HG02840 (cell line): Measurements from ENCODE around the gene IFT88.
A peak's percentile ranks its signal among the peaks of the same experiment; 100 is the strongest.

Experiments used
- ATAC-seq: cut with Tn5 transposase; IDR thresholded peaks from one replicate; pipeline ENCODE4 v1.9.1; 2021; ENCODE audit warnings: mild to moderate bottlenecking, moderate library complexity, moderate number of reproducible peaks; ENCODE audit not compliant: unreplicated experiment, low FRiP score

Gene IFT88

GRCh38 chr13:20565115-20565736 is 1.7 kb upstream of the IFT88 start:
- no peak for ATAC-seq

GRCh38 chr13:20566468-20566897 is 474 bp upstream of the IFT88 start:
- peak; percentile 35 for ATAC-seq

GRCh38 chr13:20567881-20568528 is 1.0 kb downstream of the IFT88 start:
- ATAC-seq: no peak

- no peak for ATAC-seq
These were observed 3.6 kb downstream of the IFT88 start for GRCh38 chr13:20570517-20570916.

- ATAC-seq: no peak
These were observed 4.7 kb downstream of the IFT88 start for GRCh38 chr13:20571676-20572075.

GRCh38 chr13:20573186-20573585 is 6.2 kb downstream of the IFT88 start:
- no peak for ATAC-seq

GRCh38 chr13:20573636-20574035 is 6.7 kb downstream of the IFT88 start:
- no peak for ATAC-seq

GRCh38 chr13:20579191-20579590 is 12.2 kb downstream of the IFT88 start:
- no peak for ATAC-seq

- no peak for ATAC-seq
These were observed 13.3 kb downstream of the IFT88 start for GRCh38 chr13:20580257-20580656.

- ATAC-seq: no peak
These were observed 15.1 kb downstream of the IFT88 start for GRCh38 chr13:20582026-20582425.

GRCh38 chr13:20583803-20584293 is 16.9 kb downstream of the IFT88 start:
- ATAC-seq: no peak

- no peak for ATAC-seq
These were observed 18.4 kb downstream of the IFT88 start for GRCh38 chr13:20585371-20585770.

GRCh38 chr13:20588529-20589110 is 21.7 kb downstream of the IFT88 start:
- ATAC-seq: no peak

GRCh38 chr13:20590561-20590960 is 23.6 kb downstream of the IFT88 start:
- no peak for ATAC-seq

GRCh38 chr13:20592606-20593005 is 25.6 kb downstream of the IFT88 start:
- no peak for ATAC-seq

- ATAC-seq: no peak
These were observed 27.3 kb downstream of the IFT88 start for GRCh38 chr13:20594280-20594679.

GRCh38 chr13:20607015-20607414 is 40.1 kb downstream of the IFT88 start:
- ATAC-seq: no peak

- no peak for ATAC-seq
These were observed 41.6 kb downstream of the IFT88 start for GRCh38 chr13:20608438-20609020.

GRCh38 chr13:20609145-20609544 is 42.2 kb downstream of the IFT88 start:
- no peak for ATAC-seq

GRCh38 chr13:20610006-20610405 is 43.0 kb downstream of the IFT88 start:
- no peak for ATAC-seq

- no peak for ATAC-seq
These were observed 49.3 kb downstream of the IFT88 start for GRCh38 chr13:20616059-20616797.
